ENCODE results near the gene ACSF3.

The ACSF3 gene

GRCh38 chr16:89095491-89095951 is 1.9 kb downstream of the ACSF3 start:
- DNase-seq (ENCODE audit: low spot score): no peak

GRCh38 chr16:89096042-89096717 is 2.5 kb downstream of the ACSF3 start:
- no peak for DNase-seq (ENCODE audit: low spot score)

- DNase-seq (ENCODE audit: low spot score): no peak
These were observed 3.2 kb downstream of the ACSF3 start for GRCh38 chr16:89096768-89097391.

DNA sequence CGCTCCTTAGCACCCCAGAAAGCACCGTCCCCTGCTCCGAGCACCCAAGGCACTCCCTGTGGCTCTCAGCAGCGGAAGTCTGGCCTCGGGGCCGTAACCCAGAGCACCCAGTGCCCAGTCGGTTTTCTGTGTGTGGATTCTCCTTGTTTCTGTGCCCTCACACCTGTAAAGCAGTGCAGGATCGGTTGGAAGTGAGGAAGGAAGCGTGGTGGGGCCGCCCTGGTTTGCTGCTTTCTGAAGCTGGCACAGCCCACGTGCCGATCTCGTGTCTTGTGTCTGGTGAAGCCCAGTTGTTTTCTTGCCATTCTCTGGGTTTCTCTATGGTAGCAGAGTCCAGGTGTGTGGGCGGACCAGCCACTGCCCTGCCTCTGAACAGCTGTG is 3.7 kb downstream of the ACSF3 start:
- no peak for DNase-seq (ENCODE audit: low spot score)

GRCh38 chr16:89098767-89099430 is 5.2 kb downstream of the ACSF3 start:
- no peak for DNase-seq (ENCODE audit: low spot score)

GRCh38 chr16:89099905-89100304 is 6.3 kb downstream of the ACSF3 start:
- DNase-seq (ENCODE audit: low spot score): no peak

DNA sequence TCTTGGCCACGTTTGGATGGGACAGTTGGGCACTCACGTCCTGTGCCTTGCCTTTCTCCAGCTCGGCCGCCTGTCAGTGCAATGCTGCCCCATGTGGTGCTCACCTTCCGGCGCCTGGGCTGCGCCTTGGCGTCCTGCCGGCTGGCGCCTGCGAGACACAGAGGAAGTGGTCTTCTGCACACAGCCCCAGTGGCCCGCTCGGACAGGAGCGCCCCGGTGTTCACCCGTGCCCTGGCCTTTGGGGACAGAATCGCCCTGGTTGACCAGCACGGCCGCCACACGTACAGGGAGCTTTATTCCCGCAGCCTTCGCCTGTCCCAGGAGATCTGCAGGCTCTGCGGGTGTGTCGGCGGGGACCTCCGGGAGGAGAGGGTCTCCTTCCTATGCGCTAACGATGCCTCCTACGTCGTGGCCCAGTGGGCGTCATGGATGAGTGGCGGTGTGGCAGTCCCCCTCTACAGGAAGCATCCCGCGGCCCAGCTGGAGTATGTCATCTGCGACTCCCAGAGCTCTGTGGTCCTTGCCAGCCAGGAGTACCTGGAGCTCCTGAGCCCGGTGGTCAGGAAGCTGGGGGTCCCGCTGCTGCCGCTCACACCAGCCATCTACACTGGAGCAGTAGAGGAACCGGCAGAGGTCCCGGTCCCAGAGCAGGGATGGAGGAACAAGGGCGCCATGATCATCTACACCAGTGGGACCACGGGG is 7.1 kb downstream of the ACSF3 start:
- no peak for DNase-seq (ENCODE audit: low spot score)

GRCh38 chr16:89101303-89102040 is 7.8 kb downstream of the ACSF3 start:
- no peak for DNase-seq (ENCODE audit: low spot score)

GRCh38 chr16:89102041-89102471 is 8.4 kb downstream of the ACSF3 start:
- DNase-seq (ENCODE audit: low spot score): no peak

GRCh38 chr16:89102481-89103073 is 8.9 kb downstream of the ACSF3 start:
- DNase-seq (ENCODE audit: low spot score): no peak

GRCh38 chr16:89103156-89103555 is 9.5 kb downstream of the ACSF3 start:
- DNase-seq (ENCODE audit: low spot score): peak; percentile 96

- DNase-seq (ENCODE audit: low spot score): no peak
These were observed 10.1 kb downstream of the ACSF3 start for GRCh38 chr16:89103781-89104180.

GRCh38 chr16:89104303-89104702 is 10.7 kb downstream of the ACSF3 start:
- DNase-seq (ENCODE audit: low spot score): no peak

DNA sequence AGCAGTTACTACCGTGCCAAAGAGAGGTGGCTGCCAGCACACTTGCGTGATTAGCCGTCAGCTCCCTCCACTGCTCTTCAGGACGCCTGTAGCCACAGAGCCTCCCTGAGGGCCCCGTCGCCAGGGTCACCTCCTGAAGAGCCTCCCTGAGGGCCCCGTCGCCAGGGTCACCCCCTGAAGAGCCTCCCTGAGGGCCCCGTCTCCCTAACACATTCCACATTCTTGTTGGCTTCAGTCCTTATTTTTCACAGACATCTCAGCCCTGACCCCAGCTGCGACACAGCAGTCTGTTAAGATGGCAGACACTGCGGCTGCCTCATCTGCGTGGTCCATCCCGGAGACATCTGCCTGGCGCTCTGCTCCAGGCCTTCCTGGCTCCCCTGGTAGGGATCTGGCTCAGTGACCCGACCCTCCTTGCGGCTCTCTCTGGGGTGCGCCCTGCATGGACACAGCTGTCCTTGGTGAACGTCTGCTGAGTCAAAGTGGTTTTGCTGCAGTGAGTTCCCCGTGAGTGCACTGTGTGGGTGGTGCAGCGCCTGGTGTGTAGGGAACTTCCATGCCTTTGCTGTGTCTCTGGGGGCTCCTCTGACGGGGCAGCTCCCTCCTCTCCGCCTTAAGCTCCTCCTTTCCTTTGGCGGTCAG is 11.4 kb downstream of the ACSF3 start:
- DNase-seq (ENCODE audit: low spot score): no peak

GRCh38 chr16:89105599-89106151 is 12.0 kb downstream of the ACSF3 start:
- DNase-seq (ENCODE audit: low spot score): no peak

- no peak for DNase-seq (ENCODE audit: low spot score)
These were observed 13.0 kb downstream of the ACSF3 start for GRCh38 chr16:89106533-89107202.

GRCh38 chr16:89107203-89107582 is 13.5 kb downstream of the ACSF3 start:
- DNase-seq (ENCODE audit: low spot score): no peak

DNA sequence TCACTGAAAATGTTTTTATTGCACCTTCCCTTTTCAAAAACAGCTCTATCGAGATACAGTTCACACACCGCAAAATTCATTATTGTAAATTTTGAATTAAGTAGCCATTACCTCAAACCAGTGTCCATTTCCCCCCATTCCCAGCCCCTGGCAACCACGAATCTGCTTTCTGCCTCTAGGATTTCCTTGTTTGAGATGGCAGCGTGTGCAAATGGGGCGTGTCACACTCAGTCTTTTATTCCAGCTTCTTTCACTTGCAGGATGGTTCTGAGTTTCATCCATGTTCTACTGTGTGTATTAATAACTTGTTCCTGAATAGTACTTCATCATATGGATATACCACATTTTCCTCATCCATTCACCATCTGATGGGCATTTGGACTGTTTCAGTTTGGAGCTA is 14.8 kb downstream of the ACSF3 start:
- DNase-seq (ENCODE audit: low spot score): no peak

GRCh38 chr16:89110641-89111040 is 17.0 kb downstream of the ACSF3 start:
- no peak for DNase-seq (ENCODE audit: low spot score)

DNA sequence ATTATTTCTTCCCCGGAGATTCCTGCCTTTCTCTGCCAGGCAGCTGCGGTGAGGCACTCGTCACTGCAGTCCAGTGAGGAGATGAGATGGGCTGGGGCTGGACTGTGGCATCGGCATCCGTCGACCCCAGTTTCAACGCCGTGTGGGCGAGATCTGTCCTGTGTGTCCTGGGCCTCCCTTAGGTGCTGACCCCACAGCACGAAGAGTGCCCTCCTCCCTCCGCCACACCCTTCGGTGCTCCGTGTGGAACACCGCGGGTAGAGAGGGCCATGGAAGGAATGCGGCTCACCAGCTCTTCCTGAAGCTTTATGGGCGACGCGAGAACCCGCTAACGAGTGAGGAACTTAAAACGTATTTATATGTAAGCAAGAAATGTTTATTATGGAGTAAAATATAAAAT is 17.6 kb downstream of the ACSF3 start:
- no peak for DNase-seq (ENCODE audit: low spot score)

Data from HuH-7 (cell line).